Measurements from ENCODE around the gene KCNA10. TPM values are rescaled to one million over a fixed set of nuclear protein-coding genes. Genes with fewer than 3 reads are reported as not detected.

KCNA10 gene
- not detected for total RNA-seq

GRCh38 chr1:110519125-110519810 is at the start of gene KCNA10:
KCNA10 (minus strand) TSS chr1:110519175; CDS start chr1:110518787, 388 bp downstream.
- DNase-seq (ENCODE audit: low read depth in 2 of 3, low spot score in 2 of 3): no peak

GRCh38 chr1:110566836-110567235 is 47.9 kb upstream of the KCNA10 start:
- no peak for DNase-seq (ENCODE audit: low read depth in 2 of 3, low spot score in 2 of 3)

DNA sequence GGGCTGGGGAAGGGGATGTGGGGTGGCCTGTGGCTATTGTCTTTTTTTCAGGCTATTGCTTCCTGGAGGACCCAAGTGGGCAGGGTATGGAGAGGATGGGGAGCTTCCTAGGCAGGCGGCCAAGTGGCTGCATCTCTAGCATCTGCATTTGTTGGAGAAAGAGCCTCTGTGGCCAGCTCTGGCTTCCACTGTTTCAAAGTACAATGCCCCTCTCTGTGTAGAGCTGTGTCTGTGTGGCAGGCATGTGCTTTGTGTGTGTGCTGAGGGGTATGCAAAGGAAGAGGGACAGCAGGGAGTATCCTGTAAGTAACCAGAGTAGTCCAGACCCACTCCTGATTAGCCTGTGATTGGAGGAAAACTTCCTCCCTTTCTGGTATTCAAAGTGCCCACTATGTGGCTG is 46.6 kb upstream of the KCNA10 start:
- DNase-seq (ENCODE audit: low read depth in 2 of 3, low spot score in 2 of 3): no peak

DNA sequence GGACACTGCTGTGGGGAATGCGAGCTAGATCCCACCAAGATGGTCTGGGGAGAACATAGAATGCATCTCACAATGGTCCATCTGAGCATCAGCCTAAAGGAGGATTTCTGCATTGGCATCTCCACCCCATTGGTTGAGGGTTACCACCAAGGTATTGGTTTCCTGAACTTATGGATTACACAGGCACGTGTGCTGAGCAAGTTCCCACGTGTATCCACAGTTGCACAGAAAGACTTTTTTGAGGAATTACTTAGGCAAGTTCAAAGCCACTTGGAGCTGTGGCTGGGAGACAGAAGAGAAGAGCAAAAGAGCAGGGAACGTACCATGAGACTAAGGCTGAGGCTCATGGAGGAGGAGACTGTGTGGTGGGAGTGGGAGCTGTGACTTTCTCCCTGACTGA is 44.1 kb upstream of the KCNA10 start:
- no peak for DNase-seq (ENCODE audit: low read depth in 2 of 3, low spot score in 2 of 3)

GRCh38 chr1:110561596-110561995 is 42.6 kb upstream of the KCNA10 start:
- no peak for DNase-seq (ENCODE audit: low read depth in 2 of 3, low spot score in 2 of 3)

- DNase-seq (ENCODE audit: low read depth in 2 of 3, low spot score in 2 of 3): no peak
Measured at GRCh38 chr1:110559157-110559556, 40.2 kb upstream of the KCNA10 start.

DNA sequence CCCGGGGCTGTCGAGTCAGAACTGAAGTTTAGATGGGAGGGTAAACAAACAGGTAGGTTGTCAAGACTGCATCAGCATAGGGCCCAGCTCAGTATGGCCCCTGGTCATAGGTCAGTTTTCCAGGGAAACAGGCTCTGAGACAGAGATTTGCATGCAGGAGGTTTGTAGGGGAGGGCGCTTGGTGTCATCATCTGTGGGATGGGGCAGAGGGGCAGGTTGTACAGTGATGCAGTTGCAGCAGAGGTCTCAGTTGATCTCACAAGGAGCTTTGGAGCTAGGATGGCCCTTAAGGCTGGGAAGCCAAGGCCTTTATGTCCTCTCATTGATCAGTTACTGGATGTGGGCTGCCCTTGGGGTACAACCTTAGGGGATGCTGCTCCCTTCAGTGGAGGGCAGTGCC is 38.5 kb upstream of the KCNA10 start:
- DNase-seq (ENCODE audit: low read depth in 2 of 3, low spot score in 2 of 3): no peak

- no peak for DNase-seq (ENCODE audit: low read depth in 2 of 3, low spot score in 2 of 3)
Measured at GRCh38 chr1:110556471-110556807, 37.5 kb upstream of the KCNA10 start.

- DNase-seq (ENCODE audit: low read depth in 2 of 3, low spot score in 2 of 3): no peak
Measured at GRCh38 chr1:110555807-110556470, 37.0 kb upstream of the KCNA10 start.

DNA sequence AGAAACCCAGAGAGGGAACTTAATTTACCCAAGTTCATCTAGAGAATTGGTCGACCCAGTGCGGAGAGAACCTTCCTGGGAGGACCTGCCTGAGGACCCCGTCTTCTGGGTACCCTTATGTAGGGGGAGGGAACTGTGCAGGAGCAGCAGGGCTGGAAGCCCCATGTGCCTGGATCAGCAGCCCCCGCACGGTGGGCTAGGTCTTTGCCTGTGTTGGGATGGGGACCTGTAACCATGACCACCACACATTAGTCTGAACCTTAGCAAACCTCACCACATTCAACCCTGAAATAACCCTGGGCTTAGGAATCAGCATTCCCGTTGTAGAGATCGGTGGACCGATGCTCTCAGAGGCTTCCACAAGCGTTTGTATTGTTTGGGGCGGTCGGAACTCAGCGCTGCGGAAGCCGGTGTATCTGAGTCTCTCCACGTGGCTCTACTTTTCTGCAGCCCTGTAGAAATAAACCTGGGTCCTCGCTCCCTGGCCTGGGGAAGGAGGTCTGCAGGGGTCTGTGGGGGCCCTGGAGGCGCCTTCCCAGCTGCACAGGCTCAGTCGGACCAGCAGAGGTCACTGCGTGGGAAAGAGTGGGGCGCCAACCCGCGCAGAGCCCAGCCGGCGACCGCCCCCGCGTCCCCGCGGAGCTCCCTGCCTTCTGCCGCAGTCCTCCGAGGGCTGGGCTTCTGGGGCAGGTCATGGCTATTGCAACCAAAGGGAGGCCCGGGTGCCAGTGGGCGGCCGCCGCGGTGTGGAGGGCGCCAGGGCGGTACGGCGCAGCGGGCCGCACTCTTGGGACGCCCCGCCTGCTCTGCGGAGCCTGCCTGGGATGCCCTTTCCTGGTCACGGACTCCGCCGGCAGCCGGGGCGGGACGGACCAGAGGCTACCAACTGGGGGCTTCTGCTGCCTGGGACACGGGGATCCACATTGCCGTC is 36.2 kb upstream of the KCNA10 start:
- DNase-seq (ENCODE audit: low read depth in 2 of 3, low spot score in 2 of 3): peak; percentile 21 to 60 (median 53)

- no peak for DNase-seq (ENCODE audit: low read depth in 2 of 3, low spot score in 2 of 3)
Measured at GRCh38 chr1:110551278-110551809, 32.4 kb upstream of the KCNA10 start.

GRCh38 chr1:110549831-110550230 is 30.9 kb upstream of the KCNA10 start:
- no peak for DNase-seq (ENCODE audit: low read depth in 2 of 3, low spot score in 2 of 3)

GRCh38 chr1:110548381-110548780 is 29.4 kb upstream of the KCNA10 start:
- DNase-seq (ENCODE audit: low read depth in 2 of 3, low spot score in 2 of 3): peak in 1 of 3 donors; percentile 40

DNA sequence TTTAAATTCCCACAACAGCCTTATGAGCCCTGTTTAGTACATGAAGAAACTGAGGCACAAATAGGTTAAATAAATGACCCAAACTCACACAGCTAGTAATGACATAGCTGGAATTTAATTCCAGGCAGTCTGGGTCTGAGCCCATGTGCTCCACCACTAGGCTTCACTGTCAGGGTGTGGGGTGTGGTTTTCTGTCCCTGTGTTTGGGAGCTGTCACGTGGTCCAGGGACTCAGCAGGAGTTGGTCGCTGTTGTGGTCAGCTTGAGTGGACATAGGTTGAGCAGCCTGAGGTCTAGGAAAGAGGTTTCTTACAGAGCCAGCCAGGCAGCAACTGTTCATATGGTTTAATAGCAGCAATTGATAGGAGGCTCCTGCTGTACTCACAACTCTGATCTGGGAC is 28.0 kb upstream of the KCNA10 start:
- no peak for DNase-seq (ENCODE audit: low read depth in 2 of 3, low spot score in 2 of 3)

- no peak for DNase-seq (ENCODE audit: low read depth in 2 of 3, low spot score in 2 of 3)
Measured at GRCh38 chr1:110545492-110545891, 26.5 kb upstream of the KCNA10 start.

GRCh38 chr1:110544753-110545152 is 25.8 kb upstream of the KCNA10 start:
- no peak for DNase-seq (ENCODE audit: low read depth in 2 of 3, low spot score in 2 of 3)

GRCh38 chr1:110542725-110543124 is 23.8 kb upstream of the KCNA10 start:
- peak in 2 of 3 donors; percentile 35 to 79 for DNase-seq (ENCODE audit: low read depth in 2 of 3, low spot score in 2 of 3)

DNA sequence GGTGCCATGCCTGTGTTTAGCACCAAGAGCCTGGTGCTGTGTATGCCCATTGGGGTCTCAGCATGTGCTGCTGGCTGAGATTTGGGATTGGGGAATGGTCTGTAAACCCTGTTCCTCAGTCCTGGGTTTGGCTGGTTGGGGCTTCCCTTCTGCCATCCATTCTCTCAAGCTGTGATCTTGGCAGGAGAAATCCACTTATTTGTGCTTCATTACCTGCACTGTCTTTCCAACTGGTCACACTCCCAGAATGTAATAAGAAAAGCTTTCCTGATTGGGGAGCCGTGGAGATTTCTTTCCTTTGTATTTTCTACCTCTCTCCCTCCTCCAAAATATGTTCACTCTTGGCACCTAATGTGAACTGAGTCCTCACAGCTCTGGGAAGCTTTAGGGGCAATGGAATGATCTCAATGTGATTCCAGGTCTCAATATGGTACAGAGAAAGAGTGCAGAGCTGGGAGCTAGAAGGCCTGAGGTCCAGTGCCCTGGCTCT is 23.0 kb upstream of the KCNA10 start:
- no peak for DNase-seq (ENCODE audit: low read depth in 2 of 3, low spot score in 2 of 3)

DNA sequence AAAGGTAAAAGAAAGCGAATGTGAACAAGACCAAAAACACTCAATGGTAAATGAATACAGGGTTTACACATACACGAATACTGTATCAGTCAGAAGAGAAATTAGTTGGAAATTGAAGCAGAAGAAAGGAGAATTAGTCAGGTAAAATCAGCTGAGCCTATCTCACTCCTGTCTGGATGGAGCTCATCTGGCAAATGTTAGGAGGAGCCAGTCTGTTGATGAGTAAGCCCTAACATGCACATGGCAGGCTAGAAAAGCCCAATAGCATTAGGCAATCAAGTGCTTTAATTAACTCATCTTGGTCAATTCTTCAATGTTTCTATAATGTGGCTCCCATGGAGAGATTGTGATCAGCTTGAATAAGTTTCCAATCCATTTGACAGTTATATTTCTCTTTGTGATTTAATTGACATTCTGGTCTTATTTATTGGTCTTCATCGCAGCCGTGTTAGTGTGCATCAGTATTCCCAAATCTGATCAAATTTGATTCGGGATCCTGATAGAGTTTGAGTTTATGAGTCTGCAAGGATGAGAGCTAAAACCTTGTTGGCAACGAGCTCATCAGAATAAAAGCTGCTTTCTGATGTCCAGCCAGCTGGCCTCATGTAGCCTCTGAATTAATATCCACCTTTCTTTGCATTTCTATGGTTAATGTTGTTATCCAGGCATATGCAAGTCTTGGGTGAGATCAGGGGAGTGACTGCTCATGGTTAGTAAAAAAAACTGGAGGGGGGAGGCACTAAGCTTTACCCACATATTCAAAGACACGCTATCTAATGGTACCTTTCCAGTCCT is 22.1 kb upstream of the KCNA10 start:
- DNase-seq (ENCODE audit: low read depth in 2 of 3, low spot score in 2 of 3): no peak

GRCh38 chr1:110538921-110539320 is 19.9 kb upstream of the KCNA10 start:
- DNase-seq (ENCODE audit: low read depth in 2 of 3, low spot score in 2 of 3): no peak

Data from hematopoietic multipotent progenitor cell (in vitro differentiated cells).